Hypothalamus (tissue), 51 donors: ENCODE results near the gene ERCC2.

Experiments used
- DNase-seq, 51 donors: peaks; one replicate each; lab custom pipeline; 2025; lab: John Stamatoyannopoulos, UW

Gene ERCC2

GRCh38 chr19:45356760-45357444 is 13.5 kb downstream of the ERCC2 start:
- no peak for DNase-seq

GRCh38 chr19:45355910-45356309 is 14.5 kb downstream of the ERCC2 start:
- DNase-seq = no peak

- no peak for DNase-seq
Observed at GRCh38 chr19:45355402-45355801, 15.0 kb downstream of the ERCC2 start.

DNA sequence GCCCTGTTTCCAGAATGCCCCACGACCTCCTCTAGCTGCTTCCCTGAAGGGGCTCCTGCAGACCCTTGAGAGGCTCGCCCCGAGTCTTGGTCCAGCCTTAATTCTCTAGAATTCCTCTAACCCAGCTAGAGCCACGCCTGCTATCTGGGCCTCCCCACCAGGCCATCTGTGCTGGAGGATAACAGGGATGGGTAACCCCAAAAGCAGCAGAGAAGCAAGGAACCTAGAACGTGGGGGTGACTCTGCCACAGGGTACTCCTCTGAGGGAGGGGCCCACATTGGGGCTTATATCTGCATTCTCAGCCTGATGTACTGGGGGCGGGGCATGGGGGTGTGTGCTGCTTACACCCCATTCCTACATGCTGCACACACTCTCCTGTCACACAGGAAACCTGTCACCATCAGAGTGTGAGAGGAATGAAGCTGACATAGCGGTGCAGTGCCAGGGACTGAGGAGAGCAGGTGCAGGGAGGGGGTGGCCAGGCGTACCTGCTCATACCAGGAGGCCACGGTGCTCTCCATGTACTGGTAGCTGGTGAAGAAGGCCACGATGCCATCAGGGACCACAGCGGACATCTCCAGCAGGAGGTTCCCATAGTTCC is 16.0 kb downstream of the ERCC2 start:
- no peak for DNase-seq

- no peak for DNase-seq
Observed at GRCh38 chr19:45352914-45353796, 17.2 kb downstream of the ERCC2 start.

DNA sequence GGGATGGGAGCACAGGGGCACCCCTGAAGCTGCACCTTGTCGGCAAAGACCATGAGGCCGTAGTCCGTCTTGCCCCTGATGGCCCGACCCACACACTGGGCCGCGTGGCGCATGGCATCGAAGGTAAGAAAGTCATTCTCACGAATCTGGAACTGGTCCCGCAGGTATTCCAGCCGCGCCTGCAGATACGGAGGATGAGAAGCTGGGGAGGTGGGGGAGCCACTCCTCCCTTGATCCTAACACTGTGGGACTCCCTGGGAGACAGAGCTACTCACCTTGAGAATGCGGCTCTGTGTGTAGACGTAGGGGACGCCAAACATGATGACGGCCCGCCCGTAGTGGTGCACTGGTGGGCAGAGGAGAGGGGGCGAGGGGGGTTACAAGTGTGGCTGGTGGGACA is 17.9 kb downstream of the ERCC2 start:
- no peak for DNase-seq

DNA sequence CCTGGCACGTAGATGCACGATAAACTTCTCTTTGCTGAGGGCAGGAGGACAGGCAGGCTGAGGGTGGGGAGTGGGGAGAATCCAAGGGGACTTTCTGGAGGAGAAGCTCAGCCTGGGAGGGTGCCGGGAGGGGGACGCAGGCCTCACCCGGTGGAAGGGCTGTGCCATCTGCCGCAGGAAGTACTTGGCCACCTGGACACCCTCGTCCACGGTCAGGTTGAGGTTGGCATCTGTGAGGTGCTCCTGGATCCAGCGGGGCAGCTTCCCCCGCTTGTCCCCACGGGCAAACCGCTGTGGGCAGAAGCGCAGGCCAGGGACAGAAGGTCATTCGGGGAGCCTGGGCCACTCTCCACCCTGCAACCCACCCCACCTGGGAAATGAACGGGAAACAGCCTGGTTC is 18.3 kb downstream of the ERCC2 start:
- DNase-seq = no peak

DNA sequence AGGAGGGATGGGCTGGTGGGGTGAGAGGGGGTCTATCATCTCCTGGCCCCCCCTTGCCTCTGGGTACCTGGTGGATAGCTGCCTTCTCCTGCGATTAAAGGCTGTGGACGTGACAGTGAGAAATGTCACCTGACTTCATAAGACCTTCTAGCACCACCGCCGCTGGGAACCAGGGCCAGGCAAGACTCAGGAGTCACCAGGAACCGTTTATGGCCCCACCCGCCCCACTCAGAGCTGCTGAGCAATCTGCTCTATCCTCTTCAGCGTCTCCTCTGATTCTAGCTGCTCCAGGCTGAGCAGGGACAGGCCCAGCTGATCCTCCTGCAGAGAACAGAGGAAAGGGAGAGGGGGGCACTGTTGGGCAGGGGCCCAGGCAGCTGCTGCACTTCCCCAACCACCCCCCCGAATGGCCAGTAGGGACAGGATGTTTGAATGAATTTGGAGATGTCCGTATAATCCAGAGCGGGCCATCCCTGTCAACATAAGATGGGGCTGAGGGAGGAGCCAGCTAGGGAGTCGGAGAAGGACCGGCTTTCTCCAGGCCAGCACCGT is 18.9 kb downstream of the ERCC2 start:
- DNase-seq = no peak

DNA sequence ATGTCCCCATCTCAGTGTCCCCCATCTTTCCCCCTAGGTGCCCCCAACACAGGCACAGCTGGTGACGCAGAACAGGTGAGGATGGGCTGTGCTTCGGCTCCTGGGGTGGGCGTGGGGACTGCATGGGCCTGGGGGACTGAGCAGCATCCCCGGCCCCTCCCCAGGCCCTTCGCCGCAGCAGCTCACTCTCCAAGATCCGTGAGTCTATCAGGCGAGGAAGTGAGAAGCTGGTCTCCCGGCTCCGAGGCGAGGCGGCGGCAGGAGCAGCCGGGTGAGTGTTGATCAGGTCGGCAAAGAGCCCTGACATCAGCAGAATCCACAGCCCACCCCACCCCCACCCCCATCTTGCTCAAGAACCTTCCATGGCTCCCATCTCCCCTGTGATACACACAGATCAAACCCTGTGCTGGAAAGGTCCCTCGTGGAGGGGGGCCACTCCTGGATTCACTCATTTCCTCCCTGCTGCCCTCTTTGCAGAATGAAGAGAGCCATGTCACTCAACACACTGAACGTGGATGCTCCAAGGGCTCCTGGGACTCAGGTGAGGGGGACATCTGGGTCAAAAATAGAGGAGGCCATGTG is 19.8 kb downstream of the ERCC2 start:
- DNase-seq = no peak

DNA sequence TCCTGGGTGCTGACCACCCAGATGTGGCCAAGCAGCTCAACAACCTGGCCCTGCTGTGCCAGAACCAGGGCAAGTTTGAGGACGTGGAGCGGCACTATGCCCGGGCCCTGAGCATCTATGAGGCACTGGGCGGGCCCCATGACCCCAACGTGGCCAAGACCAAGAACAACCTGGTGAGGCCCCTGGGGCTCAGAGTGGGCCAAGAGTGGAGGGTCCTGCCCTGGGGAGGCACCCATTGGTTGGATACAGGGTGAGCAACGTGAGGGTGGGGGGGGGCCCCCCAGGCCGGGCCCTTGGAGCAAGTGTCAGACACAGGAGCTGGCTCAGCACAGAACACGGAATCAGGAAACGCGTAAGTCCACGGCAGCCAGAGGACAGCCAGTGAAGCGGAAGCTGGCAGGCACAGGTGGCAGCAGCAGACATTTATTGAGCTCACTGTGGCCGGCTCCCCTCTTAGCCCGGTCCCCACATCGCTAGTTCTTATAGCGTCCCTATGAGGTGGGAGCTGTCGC is 20.9 kb downstream of the ERCC2 start:
- DNase-seq = no peak

DNA sequence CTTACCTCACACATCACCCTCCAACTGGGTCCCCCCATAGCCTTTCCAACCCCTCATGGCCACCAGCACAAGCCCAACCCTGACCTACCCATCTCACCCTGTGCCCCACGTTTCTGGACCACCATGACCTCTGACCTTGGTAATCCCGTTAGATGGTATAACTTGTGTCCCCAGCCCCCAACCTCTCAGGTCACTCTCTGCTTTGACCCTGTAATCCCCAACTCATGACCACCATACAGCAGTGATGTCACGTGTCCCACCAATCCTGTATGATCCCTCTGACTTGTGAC is 21.3 kb downstream of the ERCC2 start:
- DNase-seq = no peak

DNA sequence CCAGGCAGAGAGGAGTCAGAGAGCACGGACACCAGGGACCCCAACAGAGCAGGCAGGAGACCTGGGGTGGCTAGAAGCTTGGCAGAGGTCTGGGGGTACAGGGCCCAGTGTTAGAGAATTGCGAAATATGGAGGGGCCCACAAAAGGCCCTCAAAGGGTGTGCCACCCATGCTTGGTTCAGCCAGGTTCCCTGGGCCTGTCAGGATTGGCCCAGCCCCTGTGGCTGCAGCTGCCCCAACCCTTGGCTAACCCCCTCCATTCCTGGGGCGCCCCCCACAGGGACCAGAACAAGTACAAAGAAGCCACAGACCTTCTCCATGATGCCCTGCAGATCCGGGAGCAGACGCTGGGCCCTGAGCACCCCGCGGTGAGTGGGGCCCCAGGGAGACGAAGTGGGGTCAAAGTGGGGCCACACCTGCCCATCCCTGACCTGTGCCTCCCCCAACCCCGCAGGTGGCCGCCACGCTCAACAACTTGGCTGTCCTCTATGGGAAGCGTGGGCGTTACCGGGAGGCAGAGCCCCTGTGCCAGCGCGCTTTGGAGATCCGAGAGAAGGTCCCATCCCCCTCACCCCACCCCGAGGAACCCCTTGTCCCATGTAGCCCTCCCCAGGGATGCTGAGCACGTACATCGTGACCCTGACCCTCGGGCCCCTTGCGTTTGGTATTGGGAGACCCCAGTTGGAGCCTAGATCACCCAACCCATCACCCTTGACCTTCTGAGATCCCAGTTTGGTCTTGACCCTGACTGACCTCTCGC is 21.8 kb downstream of the ERCC2 start:
- no peak for DNase-seq

- DNase-seq = no peak
Observed at GRCh38 chr19:45347570-45348366, 22.6 kb downstream of the ERCC2 start.

- no peak for DNase-seq
Observed at GRCh38 chr19:45346449-45346848, 23.9 kb downstream of the ERCC2 start.

GRCh38 chr19:45345506-45345860 is 24.9 kb downstream of the ERCC2 start:
- no peak for DNase-seq

GRCh38 chr19:45344621-45345505 is 25.5 kb downstream of the ERCC2 start:
- DNase-seq = no peak

- no peak for DNase-seq
Observed at GRCh38 chr19:45342911-45343310, 27.5 kb downstream of the ERCC2 start.

DNA sequence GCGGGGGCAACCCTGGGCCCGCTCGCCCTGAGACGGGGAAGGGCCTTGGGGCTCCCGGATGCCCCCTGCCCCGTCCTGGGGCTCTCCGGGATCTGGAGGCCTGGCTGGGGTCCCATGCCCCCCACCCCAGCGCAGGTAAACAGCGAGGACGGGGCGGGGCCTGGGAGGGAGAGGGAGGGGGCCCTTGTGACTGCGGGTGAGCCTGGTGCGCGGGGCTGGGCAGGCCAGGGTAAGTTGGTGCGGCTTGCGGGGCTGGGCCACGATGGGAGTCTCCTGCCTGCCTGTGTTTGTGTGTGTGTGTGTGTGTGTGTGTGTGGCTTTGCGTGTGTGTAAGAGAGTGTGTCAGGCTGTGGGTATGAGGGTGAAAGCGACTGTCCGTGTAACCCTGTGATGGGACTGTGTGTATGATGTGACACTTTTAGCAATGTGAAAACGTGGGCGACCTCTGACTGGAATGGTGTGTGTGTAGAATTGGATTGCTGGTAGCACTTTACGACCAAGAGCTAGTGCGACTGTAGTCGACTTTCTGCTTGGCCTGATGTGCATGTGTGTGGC is 29.4 kb downstream of the ERCC2 start:
- no peak for DNase-seq
